ENCODE data around the gene WNT9A. TPM values are rescaled to one million over a fixed set of nuclear protein-coding genes. Genes with fewer than 3 reads are reported as not detected.
"Not testable (repeated sequence)": the region's sequence is repeated elsewhere in the genome, so short reads cannot be mapped to it uniquely, and the experiment has no call there.

Gene WNT9A
- total and polyA plus RNA-seq, 5 donors = 0.60 to 1.8 (median 0.71) TPM

DNA sequence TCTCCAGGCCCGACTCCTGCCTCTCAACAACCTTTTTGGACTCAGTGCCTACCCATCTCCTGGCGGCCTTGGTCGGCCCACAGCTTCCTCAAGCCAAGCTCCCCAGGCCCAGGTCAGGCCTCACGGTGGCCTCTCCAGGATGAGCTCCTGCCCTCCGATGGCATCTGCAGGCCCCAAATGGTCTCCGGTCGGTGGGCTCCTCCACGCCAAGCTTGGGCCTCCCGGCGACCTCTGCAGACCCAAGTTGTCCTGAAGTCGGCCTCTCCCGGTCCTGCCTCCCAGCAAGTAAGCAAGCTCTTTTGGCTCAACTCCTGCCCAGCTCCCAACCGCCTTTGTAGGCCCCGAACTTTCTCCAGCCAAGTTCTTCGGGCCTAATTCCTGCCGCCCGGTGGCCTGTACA lies 23.5 kb upstream of the WNT9A start:
- H3K27me3 ChIP-seq (ENCODE audit: control insufficient read depth, insufficient read depth); intact Hi-C loops (cut with DNase I); H3K4me3 ChIP-seq (ENCODE audit: low read length); H3K27ac ChIP-seq (ENCODE audit: low read length); DNase-seq; H3K9me3 ChIP-seq (ENCODE audit: control insufficient read depth, low read length); H3K4me1 ChIP-seq (ENCODE audit: control insufficient read depth, insufficient read depth, low read length); ATAC-seq: not testable (repeated sequence)
- WGBS = 97% methylated on average over 12 of the region's 17 CpGs

DNA sequence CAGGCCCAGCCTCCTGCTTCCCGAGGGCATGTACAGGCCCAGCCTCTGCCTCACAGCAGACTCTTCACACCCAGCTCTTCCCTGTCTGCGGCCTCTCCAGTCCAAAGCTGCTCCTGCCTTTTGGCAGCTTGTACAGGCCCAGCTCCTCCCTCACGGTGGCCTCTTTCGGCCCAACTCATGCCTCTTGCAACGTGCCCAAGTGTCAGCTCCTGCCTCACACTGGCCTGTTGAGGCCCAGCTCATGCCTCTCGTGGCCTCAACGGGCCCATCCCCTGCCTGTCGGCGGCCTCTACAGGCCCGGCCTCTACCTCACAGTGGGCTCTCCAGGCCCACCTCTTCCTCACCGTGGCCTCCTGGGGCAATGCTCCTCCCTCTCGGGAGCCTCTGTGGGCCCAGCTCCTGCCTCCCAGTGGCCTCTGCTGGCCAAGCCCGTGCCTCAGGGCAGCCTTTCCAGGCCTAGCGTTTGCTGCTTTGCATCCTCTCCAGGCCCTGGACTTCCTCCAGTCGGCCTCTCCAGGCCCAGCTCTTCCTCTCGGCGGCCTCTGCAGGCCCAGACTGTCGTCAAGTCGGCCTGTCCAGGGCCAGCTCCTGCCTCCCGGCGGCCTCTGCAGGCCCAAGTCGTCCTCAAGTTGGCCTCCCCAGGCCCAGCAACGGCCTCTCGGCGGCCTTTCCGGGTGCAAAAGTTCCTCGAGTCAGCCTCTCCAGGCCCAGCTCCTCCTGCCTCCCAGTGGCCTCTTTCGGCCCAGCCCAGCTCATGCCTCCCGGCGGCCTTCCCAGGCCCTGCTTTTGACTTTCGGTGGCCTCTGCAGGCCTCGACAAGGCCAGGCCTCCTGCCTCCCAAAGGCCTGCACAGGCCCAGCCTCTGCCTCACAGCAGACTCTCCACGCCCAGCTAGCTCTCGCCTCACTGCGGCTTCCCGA lies 22.6 kb upstream of the WNT9A start:
- H3K27ac ChIP-seq (ENCODE audit: low read length); H3K4me1 ChIP-seq (ENCODE audit: control insufficient read depth, insufficient read depth, low read length); intact Hi-C loops (cut with DNase I); H3K4me3 ChIP-seq (ENCODE audit: low read length); H3K9me3 ChIP-seq (ENCODE audit: control insufficient read depth, low read length); ATAC-seq; H3K27me3 ChIP-seq (ENCODE audit: control insufficient read depth, insufficient read depth): not testable (repeated sequence)
- 83% methylated on average over 36 of the region's 36 CpGs for WGBS
- DNase-seq = peak in 1 of 3 donors; percentile 59

DNA sequence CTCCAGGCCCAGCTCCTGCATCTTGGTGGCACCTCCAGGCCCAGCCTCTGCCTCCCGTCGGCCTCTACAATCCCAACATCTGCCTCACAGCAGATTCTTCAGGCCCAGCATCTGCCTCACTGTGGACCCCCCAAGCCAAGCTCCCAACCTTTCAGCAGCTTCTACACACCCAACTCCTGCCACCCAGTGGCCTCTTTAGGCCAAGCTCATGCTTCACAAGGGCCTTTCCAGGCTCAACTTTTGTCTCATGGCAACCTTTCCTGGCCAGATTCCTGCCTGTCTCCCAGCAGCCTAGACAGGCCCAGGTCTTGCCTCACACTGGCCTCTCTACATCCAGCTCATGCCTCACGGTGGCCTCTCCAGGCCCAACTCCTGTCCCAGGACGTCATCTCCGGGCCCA lies 20.1 kb upstream of the WNT9A start:
- ATAC-seq; H3K4me1 ChIP-seq (ENCODE audit: control insufficient read depth, insufficient read depth, low read length); H3K27ac ChIP-seq (ENCODE audit: low read length); H3K27me3 ChIP-seq (ENCODE audit: control insufficient read depth, insufficient read depth); H3K9me3 ChIP-seq (ENCODE audit: control insufficient read depth, low read length); intact Hi-C loops (cut with DNase I); H3K4me3 ChIP-seq (ENCODE audit: low read length); DNase-seq: not testable (repeated sequence)
- 87% methylated on average over 5 of the region's 5 CpGs for WGBS

DNA sequence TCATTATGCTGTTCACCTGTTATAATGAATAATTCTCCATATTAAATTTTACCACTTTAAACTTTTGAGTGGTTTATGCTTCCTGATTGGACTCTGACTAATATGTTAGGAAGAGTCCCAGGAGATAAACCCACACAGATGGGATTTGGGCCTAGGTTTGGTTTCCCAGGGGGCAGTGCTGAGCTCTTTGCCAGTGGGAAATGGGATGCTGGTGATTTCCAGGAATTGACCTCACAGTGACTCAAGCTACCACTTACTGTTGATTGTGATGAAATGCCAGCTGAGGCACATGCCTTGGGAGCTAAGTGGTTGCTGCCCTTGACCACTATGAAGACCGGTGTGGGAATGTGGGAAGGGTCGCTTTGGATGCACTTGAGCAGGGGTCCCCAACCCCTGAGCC lies 19.0 kb upstream of the WNT9A start:
- H3K9me3 ChIP-seq (ENCODE audit: control insufficient read depth, low read length); H3K27ac ChIP-seq (ENCODE audit: low read length); DNase-seq; H3K4me1 ChIP-seq (ENCODE audit: control insufficient read depth, insufficient read depth, low read length); intact Hi-C loops (cut with DNase I); H3K4me3 ChIP-seq (ENCODE audit: low read length); ATAC-seq; H3K27me3 ChIP-seq (ENCODE audit: control insufficient read depth, insufficient read depth): not testable (repeated sequence)
- 92% methylated on average over 2 of the region's 2 CpGs for WGBS

DNA sequence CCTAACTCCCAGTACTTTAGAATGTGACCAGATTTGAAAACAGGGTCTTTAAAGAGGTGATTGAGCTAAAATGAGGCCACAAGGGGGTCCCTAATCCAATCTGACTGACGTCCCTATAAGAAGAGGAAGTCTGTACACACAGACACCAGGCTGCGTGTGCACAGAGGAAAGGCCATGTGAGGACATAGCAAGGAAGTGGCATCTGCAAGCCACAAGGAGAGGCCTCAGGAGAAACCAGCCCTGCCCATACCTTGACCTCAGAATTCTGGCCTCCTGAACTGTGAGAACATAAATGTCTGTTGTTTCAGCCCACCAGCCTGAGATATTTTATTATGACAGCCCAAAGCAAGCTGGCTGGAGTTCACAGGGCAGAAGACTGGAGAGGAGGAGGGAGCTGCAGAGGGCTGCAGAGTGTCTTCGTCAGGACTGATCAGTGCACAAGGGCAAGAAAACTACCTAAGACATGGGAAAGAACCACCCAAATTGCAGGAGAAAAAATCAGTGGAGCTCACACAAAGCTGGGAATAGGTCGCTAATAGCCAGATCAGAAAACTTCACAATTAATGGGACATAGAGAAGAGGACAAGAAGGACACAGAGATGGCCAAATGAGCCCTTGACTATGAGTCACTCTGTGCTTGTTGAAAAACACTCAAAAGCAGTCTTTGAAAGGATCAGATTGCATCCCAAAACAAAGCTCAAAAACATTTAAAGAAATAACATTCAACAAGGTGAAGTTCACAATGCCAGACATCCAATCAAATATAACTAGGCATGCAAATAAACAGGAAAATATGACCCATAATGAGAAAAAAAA lies 14.1 kb upstream of the WNT9A start:
- no peak for ATAC-seq
- H3K9me3 ChIP-seq (ENCODE audit: control insufficient read depth, low read length) = no peaks in the 10 kb centered on the region

DNA sequence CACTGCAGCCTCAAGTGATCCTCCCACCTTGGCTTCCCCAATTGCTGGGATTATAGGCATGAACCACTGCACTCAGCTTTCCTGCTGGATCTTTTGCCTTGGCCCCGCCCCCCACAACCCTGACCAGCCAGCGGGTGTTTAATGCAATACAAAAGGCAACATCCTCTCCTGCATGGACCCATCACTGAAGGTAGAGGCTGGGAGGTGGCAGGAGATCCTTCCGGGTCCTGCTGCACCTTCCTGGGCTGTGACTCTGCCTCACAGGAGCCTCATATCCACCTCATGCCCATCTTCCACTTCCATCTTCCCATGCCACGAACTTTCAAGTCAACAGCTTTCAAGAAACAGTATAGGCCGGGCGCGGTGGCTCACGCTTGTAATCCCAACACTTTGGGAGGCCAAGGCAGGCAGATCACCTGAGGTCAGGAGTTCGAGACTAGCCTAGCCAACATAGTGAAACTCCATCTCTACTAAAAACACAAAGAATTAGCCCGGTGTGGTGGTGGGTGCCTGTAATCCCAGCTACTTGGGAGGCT lies 11.7 kb upstream of the WNT9A start:
- Histone ChIP-seq H3K4me3 (ENCODE audit: low read length) (no peak overlapping the region), H3K9me3 (ENCODE audit: control insufficient read depth, low read length) (no peaks in the 10 kb centered on the region), H3K27me3 (ENCODE audit: control insufficient read depth, insufficient read depth) (no peaks in the 10 kb centered on the region), H3K4me1 (ENCODE audit: control insufficient read depth, insufficient read depth, low read length) (no peaks in the 10 kb centered on the region), H3K27ac (ENCODE audit: low read length) (no peak overlapping the region)
- WGBS = 92% methylated on average over 10 of the region's 10 CpGs
- no peak for ATAC-seq
- peak in 1 of 3 donors; percentile 6 for DNase-seq
- intact Hi-C loops (cut with DNase I) = no loop called here

More for the DNA sequence above, 14.1 kb upstream of the WNT9A start:
- Histone ChIP-seq H3K27ac (ENCODE audit: low read length) (no peak overlapping the region), H3K4me1 (ENCODE audit: control insufficient read depth, insufficient read depth, low read length) (no peaks in the 10 kb centered on the region), H3K4me3 (ENCODE audit: low read length) (no peak overlapping the region), H3K27me3 (ENCODE audit: control insufficient read depth, insufficient read depth) (no peaks in the 10 kb centered on the region)
- DNase-seq = no peak
- WGBS = 41% methylated on average over 4 of the region's 4 CpGs
- intact Hi-C loops (cut with DNase I) = no loop called here

DNA sequence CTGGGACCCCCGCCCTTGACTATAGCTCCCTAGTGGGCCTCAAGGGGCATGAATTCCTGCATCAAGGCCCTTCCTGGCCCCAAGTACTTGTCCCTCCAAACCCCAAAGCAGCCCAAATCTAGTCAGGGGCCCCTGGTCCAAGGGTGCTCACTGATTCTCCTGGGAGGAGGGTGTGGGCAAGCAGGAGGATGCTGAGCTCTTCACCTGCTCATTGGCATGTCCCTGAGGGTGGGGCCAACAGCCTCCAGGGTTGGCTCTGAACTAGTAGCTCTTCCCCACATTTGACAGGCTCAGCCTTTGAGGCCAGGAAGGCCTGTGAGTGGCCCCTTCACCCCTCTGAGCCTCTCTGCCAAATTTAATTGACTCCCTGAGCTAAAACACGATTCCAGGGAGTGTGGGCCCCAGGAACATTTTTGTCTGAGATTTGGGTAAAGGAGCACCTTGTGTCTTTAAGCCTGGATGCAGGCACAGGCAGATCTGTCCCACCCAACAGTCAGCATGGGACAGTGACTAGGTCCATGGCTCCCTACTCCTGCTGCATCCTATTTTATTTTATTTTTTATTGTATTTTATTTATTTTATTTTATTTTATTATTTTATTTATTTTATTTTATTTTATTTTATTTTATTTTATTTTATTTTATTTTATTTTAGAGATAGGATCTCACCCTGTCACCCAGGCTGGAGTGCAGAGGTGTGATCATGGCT lies 11.0 kb upstream of the WNT9A start:
- Histone ChIP-seq H3K27ac (ENCODE audit: low read length) (no peak overlapping the region), H3K9me3 (ENCODE audit: control insufficient read depth, low read length) (no peaks in the 10 kb centered on the region), H3K4me1 (ENCODE audit: control insufficient read depth, insufficient read depth, low read length) (no peaks in the 10 kb centered on the region), H3K4me3 (ENCODE audit: low read length) (no peak overlapping the region), H3K27me3 (ENCODE audit: control insufficient read depth, insufficient read depth) (no peaks in the 10 kb centered on the region)
- no peak for ATAC-seq
- no peak for DNase-seq
- intact Hi-C loops (cut with DNase I) = no loop called here
- WGBS = 70% methylated on average over 2 of the region's 2 CpGs

DNA sequence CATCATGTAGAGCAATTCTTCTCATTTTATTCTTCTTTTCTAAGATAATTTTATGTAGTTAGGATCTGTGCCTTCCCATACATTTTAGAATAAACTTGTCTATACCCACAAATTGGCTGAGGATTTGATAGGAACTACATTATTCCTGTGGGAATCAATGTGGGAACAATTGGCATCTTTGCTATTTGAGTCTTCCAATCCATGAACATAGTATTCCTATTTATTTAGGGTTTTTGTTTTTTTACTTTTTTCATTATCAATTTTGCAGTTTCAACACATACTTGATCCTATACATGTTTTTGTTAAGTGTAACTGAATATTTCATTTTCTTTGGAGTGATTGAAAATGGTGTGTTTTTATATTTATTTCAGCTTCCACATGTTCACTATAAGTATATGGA lies 8.1 kb upstream of the WNT9A start:
- H3K27ac ChIP-seq (ENCODE audit: low read length) = no peak overlapping the region
- no peak overlapping the region for H3K4me3 ChIP-seq (ENCODE audit: low read length)
- H3K4me1 ChIP-seq (ENCODE audit: control insufficient read depth, insufficient read depth, low read length) = no peaks in the 10 kb centered on the region
- no peak for DNase-seq
- no peak for ATAC-seq
- intact Hi-C loops (cut with DNase I) = no loop called here
- H3K9me3 ChIP-seq (ENCODE audit: control insufficient read depth, low read length) = no peaks in the 10 kb centered on the region
- H3K27me3 ChIP-seq (ENCODE audit: control insufficient read depth, insufficient read depth) = no peaks in the 10 kb centered on the region

DNA sequence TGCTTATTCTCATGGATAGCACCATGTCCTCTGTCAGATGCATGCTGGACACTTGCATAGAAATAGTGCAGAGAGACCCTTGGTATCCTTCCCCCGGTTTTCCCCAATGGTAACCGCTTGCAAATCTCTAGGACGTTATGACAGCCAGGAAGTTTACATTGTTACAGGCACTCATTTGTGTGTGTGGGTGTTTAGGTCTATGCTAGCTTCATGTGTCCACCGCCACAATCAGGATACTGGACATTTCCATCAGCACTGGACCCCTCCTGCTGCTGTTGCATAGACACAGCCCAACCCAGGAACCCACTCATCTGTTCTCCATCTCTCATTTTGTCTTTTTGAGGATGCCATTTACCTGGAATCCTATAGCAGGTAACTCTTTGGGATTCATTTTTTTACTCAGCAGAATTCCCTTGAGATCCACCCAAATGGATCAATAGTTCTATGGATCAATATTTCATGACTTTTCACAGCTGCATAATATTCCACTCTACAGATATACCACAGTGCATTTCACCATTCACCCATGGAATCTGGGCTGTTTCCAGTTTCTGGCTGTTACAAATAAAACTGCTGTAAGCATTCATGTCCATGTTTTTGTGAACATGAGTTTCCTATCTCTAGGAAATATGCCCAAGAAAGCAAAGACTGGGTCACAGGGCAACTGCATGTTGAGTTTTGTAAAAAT lies 6.6 kb upstream of the WNT9A start:
- Histone ChIP-seq H3K27ac (ENCODE audit: low read length) (no peak overlapping the region), H3K4me1 (ENCODE audit: control insufficient read depth, insufficient read depth, low read length) (no peaks in the 10 kb centered on the region), H3K27me3 (ENCODE audit: control insufficient read depth, insufficient read depth) (no peaks in the 10 kb centered on the region), H3K9me3 (ENCODE audit: control insufficient read depth, low read length) (no peaks in the 10 kb centered on the region), H3K4me3 (ENCODE audit: low read length) (no peak overlapping the region)
- no peak for DNase-seq
- intact Hi-C loops (cut with DNase I) = no loop called here
- 24% methylated on average over 4 of the region's 4 CpGs for WGBS
- ATAC-seq = no peak

DNA sequence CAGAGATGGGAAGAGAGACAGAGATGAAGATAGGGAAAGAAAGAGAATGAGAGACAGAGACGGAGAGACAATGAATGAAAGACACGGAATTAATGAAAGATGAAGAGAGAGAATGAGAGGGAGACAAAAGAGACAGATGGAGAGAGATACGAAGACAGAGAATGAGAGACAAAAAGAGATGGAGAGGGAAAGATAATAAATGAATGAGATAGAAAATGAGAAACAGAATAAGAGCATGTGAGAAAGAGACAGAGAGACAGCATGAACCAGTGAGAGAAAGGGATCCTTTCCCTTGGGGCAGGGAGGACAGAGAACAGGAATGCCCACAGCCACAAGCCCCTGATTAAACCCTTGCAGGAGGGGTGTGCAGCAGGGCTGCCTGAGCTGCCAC lies 5.3 kb upstream of the WNT9A start:
- H3K27ac ChIP-seq (ENCODE audit: low read length) = no peak overlapping the region
- H3K9me3 ChIP-seq (ENCODE audit: control insufficient read depth, low read length) = no peaks in the 10 kb centered on the region
- DNase-seq (no peak), ATAC-seq (no peak)
- H3K27me3 ChIP-seq (ENCODE audit: control insufficient read depth, insufficient read depth) = no peaks in the 10 kb centered on the region
- 84% methylated on average over 3 of the region's 3 CpGs for WGBS
- intact Hi-C loops (cut with DNase I) = no loop called here
- no peak overlapping the region for H3K4me3 ChIP-seq (ENCODE audit: low read length)
- no peaks in the 10 kb centered on the region for H3K4me1 ChIP-seq (ENCODE audit: control insufficient read depth, insufficient read depth, low read length)

Measured in right cardiac atrium (tissue), 5 donors.